ENCODE results near the gene NAA80.
"Not testable (repeated sequence)": the region's sequence is repeated elsewhere in the genome, so short reads cannot be mapped to it uniquely, and the experiment has no call there.

Gene NAA80

GRCh38 chr3:50289130-50289529, 10.1 kb downstream of the NAA80 start:
- DNase-seq: no peak

- no peak for DNase-seq
Measured at GRCh38 chr3:50288387-50289007, 10.7 kb downstream of the NAA80 start.

- no peak for DNase-seq
Measured at GRCh38 chr3:50287262-50287661, 11.9 kb downstream of the NAA80 start.

GRCh38 chr3:50286322-50287227, 12.6 kb downstream of the NAA80 start:
- DNase-seq: no peak

- DNase-seq: not testable (repeated sequence)
Measured at GRCh38 chr3:50284121-50284520, 15.1 kb downstream of the NAA80 start.

GRCh38 chr3:50279255-50280016, 19.8 kb downstream of the NAA80 start:
- DNase-seq: no peak

- no peak for DNase-seq
Measured at GRCh38 chr3:50278880-50279224, 20.4 kb downstream of the NAA80 start, which contains the start of gene LSMEM2. Gene LSMEM2, plus strand, starts transcription at chr3:50279087. Its CDS starts 27 bp downstream, at chr3:50279114.

GRCh38 chr3:50278123-50278879, 20.9 kb downstream of the NAA80 start:
- no peak for DNase-seq

- DNase-seq: no peak
Measured at GRCh38 chr3:50276762-50277101, 22.5 kb downstream of the NAA80 start.

- peak in 3 of 4 experiments; percentile 32 to 53 (median 42) for DNase-seq
Measured at GRCh38 chr3:50275996-50276761, 23.0 kb downstream of the NAA80 start.

GRCh38 chr3:50275141-50275995, 23.8 kb downstream of the NAA80 start:
- DNase-seq: peak in 1 of 4 experiments; percentile 38

- DNase-seq: peak; percentile 36 to 86 (median 63)
Measured at GRCh38 chr3:50274371-50275104, 24.7 kb downstream of the NAA80 start.

- DNase-seq: no peak
Measured at GRCh38 chr3:50273689-50274065, 25.5 kb downstream of the NAA80 start.

GRCh38 chr3:50272911-50273688, 26.1 kb downstream of the NAA80 start:
- DNase-seq: peak; percentile 84 to 96 (median 92)

GRCh38 chr3:50272538-50272910, 26.7 kb downstream of the NAA80 start:
- not testable (repeated sequence) for DNase-seq

- no peak for DNase-seq
Measured at GRCh38 chr3:50271314-50271936, 27.8 kb downstream of the NAA80 start.

GRCh38 chr3:50270422-50271224, 28.6 kb downstream of the NAA80 start:
- no peak for DNase-seq

- DNase-seq: no peak
Measured at GRCh38 chr3:50269977-50270413, 29.2 kb downstream of the NAA80 start.
